ENCODE measurements around the gene AFF3.

Gene AFF3

DNA sequence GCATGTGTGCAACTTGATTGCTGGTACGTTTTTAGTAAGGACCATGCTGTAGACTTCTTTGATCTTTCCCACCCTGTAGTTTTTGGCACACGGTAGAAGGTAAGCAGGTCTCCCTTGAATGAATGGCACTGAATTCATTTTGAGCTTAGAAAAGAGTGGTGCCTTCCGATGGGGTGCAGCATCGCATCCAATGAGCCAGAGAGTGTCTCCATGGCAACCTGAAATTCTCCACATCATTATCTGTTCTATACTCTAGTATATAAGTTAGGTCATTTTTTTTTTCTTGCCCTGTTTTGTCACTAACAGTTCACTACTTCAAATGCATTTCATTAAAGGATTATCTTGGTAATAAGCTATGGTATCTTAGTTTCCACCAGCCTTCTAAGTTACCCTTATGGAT is 571.4 kb downstream of the AFF3 start:
- no peak for DNase-seq

DNA sequence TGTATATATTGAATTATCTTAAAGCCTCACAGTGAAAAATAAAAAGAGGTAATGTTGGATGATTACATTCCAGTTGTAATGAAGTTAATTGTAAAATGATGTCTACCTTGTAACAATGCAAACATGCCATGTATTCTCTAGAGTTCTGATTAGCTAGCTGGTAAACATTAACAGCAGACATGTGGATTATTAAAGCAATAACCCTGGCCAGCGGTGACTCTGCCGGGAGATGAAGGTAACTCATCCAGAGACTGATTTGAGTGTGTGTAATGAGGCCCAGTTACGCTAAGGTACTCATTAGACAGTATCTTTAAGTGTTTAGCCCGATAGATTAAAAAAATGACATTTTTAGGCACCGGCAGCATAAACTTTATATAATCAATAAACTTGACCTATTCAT is 573.0 kb downstream of the AFF3 start:
- no peak for DNase-seq

GRCh38 chr2:99565227-99565626 is 577.2 kb downstream of the AFF3 start:
- DNase-seq: no peak

- DNase-seq: no peak
These were observed 579.9 kb downstream of the AFF3 start for GRCh38 chr2:99562516-99562915.

DNA sequence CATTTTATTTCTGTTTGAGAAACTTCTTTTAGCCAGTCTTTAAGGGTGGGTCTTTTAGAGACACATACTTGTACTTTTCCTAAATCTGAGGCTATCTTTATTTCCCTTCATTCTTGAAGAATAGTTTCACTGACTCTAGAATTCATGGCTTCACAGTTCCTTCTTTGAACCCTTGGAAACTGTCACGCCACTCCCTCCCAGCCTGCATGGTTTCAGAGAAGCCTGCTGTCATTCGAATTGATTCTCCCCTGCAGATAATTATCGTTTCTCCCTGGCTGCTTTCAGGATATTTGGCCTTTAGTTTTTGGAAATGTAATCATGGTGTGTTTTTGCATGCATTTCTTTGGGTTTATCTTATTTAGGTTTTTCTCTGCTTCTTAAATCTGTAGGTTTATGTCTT is 580.6 kb downstream of the AFF3 start:
- DNase-seq: no peak

DNA sequence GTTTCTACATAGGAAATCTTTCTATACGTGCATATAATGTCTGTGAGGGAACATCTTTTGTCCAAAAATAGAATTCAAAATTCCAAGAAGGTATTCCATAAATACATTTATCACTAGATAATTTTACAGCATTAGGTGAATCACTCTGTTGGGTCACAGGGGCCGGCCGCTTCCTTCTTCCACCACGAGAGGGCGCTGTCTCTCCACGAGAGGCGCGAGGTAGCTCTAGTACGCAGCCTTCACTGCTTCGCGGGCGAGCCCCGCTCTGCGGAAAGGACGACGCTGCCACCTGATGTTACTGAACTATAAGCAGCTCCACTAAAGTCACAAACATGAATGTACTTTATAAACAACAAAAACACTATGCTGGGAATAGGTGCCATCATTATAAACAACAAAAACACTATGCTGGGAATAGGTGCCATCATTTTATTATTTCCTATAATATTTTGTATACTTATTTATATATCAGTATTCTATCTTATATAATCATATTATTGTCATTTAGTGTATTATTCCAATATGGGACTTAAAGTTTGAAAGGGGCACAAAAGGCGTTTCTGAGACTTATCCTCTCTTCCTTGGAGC is 583.2 kb downstream of the AFF3 start:
- peak; percentile 86 for DNase-seq

- DNase-seq: no peak
These were observed 587.0 kb downstream of the AFF3 start for GRCh38 chr2:99555404-99555803.

DNA sequence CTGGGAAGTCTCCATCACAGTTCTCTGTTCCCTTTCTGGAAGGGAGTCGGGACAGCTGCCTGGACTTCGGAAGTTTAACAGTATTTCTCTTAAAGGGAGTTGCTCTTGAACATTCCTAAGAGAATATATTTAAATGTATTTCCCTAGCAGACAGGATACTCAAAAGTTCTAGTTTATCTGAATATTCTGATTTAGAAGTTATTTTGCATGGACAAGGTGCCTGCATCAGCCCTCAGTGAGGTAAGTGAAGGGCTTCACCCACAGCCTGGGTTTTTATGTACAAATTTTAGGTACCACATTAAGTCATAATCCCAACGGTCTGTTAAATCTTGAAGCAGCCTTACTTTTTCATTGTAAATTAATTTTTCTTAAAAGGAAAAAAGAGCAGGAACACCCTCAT is 587.5 kb downstream of the AFF3 start:
- DNase-seq: no peak

- no peak for DNase-seq
These were observed 588.2 kb downstream of the AFF3 start for GRCh38 chr2:99554238-99554637.

GRCh38 chr2:99552529-99552928 is 589.9 kb downstream of the AFF3 start:
- no peak for DNase-seq

DNA sequence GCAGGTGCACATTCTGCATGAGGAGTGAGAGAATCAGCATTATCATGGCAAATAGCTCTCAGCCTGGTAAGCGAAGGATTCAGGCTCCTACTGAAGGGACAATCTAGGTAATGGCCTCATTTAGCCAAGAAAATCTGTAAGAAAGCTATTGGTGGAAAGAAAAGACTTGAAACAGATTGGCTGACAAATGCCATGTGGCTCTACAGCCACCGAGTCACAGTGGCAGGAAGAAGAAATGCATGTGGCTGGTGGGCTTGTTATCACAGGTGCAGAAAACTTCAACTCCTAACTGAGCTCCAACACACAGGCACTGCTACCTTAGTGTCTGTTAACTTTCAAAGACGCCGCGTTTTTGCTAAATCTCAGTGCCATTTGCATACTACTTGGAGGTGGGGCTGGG is 592.0 kb downstream of the AFF3 start:
- no peak for DNase-seq

GRCh38 chr2:99545604-99546003 is 596.8 kb downstream of the AFF3 start:
- no peak for DNase-seq

- DNase-seq: no peak
These were observed 597.3 kb downstream of the AFF3 start for GRCh38 chr2:99545066-99545465.

DNA sequence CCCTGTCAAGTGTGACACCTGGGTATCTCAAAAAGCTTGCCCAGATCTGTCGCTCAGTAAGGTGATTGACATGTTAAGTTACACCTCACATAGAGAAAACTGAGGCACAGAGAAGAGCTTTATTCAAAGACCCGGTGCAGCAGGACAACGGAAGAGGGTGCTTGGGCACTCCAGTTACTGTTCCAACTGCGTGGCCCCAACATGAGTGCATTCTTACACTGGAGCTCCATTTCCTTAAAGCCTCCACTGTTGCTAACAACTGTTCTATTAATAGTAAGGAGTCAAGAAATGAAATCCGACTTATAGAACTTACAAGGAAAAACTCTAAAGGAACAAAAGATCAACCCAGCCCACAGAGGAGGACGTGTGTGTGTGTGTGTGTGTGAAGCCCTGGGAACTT is 597.8 kb downstream of the AFF3 start:
- no peak for DNase-seq

GRCh38 chr2:99543247-99543646 is 599.1 kb downstream of the AFF3 start:
- no peak for DNase-seq

DNA sequence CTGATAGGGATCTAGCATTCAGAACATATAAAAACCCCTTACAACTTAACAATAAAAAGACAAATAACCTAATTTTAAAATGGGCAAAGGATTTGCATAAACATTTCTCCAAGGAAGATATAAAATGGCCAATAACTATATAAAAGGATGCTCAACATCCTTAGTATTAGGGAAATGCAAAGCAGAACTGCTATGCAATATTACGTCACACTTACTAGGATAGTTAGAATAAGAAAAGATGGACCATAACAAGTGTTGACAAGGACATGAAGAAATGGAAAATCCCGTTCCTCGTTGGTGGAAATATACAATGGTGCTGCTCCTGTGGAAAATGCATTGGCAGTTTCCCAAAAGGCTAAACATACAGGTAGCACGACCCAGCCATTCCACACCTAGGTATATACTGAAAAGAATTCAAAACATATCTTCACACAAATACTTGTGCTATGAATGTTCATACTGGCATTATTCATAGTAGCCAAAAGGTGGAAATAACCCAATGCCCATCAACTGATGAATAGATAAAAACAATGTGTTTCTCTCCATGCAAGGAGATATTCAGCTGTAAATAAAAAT is 604.4 kb downstream of the AFF3 start:
- no peak for DNase-seq

DNA sequence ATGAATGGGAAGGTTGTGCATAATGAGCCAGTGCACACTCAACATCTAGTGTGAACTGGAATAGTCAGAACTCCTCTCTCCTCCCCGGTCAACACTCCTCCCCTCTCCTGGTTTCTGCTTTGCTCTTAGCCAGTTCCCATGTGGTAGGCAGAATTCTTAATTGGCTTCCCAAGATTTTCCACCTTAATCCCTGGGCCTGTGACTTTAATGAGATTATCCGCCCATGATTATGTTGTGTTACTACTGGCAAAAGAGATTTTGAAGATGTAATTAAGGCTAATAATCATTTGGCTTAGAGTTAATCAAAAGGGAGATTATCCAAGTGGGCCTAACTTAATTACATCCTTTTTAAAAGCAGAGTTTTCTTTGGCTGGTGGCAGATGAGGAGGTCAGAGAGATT is 618.3 kb downstream of the AFF3 start:
- no peak for DNase-seq

- no peak for DNase-seq
These were observed 620.2 kb downstream of the AFF3 start for GRCh38 chr2:99522157-99522556.

GRCh38 chr2:99520813-99521212 is 621.6 kb downstream of the AFF3 start:
- DNase-seq: no peak

- DNase-seq: no peak
These were observed 622.2 kb downstream of the AFF3 start for GRCh38 chr2:99520195-99520594.

DNA sequence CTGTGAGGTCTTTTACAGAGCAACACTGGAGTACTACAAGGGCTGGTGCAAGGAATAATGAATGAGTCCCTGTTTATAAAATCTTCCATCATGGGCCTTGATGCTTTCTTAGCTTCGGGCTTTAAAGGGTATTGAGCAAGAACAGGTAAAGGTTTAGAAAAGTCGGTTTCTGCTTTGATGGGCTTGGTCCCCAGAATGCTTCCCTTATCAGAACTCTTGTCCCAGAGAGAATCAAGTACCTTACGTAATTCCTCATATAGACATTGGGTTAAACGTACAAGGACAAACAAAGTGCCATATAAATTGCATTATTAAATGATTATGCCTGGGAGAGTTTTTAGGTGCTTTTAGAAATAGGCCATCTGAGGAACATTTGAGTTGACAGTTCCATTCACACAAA is 628.0 kb downstream of the AFF3 start:
- no peak for DNase-seq

DNA sequence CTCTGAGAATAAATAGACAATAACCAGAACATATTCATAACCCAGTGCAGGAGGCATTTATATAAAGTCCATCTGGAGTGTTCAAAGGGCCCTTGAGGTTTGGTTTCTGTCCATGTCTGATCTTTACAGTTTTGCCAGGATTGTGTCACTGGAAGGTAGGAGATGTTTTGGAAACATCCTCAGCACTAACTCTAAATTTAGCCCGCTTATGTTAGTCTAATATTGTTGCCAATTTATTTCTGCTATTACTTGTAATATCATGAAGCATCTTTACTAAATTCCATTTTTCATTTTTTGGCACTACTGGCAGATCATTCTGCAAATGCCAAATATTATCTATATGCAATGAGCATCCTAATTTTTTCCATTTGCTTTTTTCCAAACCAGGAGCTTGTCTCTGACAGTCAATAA is 630.2 kb downstream of the AFF3 start:
- no peak for DNase-seq

DNA sequence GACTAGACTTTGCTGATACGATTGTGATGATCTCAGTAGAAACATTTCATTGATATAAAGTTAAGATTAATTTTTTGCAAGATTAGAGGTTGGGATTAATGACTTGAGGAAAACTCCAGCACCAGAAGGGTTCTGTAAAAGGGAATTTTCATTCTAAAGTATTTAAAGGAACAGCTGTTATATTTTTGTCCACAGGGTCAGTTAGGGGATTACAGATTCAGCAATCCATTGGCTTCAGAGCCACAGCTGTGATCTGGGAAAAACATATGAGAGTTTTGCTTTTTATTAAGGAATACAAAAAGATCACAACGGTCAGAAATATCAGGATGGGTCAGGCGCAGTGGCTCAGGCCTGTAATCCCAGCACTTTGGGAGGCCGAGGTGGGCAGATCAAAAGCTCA is 633.0 kb downstream of the AFF3 start:
- no peak for DNase-seq

DNA sequence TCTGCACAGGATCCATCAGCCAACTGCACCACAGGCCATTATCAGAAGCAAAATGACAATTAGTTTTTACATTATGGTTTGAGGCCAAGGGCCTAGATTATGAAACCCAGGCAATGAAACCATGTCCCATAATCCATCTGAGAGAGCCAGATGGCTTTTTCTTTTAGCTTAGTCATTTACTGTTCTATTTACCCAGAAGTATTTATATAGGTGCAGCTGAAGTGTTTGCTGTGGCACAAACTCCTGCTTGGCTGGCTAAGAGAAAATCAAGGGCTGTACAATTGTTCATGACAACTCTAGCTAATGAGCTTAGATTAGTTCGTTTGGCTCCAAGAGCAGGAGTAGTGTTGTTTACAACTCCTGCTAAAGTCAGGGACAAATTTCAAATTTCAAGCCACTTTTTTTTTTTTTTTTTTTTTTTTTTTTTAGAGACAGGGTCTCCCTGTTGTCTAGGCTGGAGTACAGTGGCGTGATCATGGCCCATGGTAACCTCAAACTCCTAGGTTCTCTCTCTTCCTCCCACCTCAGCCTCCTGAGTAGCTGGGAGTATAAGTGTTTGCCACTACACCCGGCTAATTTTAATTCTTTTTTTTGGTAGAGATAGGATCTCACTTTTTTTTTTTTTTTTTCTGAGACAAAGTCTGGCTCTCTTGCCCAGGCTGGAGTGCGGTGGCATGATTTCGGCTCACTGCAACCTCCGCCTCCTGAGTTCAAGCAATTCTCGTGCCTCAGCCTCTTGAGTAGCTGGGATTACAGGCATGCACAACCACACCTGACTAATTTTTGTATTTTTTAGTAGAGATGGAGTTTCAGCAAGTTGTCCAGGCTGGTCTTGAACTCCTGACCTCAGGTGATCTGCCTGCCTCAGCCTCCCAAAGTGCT is 634.2 kb downstream of the AFF3 start:
- no peak for DNase-seq

Data from CD4-positive, alpha-beta T cell treated with Interleukin-17A for 4 hours (primary cell).